ENCODE data around the gene ABHD12B. TPM values are rescaled to one million over a fixed set of nuclear protein-coding genes. Genes with fewer than 3 reads are reported as not detected.

Gene ABHD12B
- polyA plus RNA-seq, 1 experiment, result not detected

DNA sequence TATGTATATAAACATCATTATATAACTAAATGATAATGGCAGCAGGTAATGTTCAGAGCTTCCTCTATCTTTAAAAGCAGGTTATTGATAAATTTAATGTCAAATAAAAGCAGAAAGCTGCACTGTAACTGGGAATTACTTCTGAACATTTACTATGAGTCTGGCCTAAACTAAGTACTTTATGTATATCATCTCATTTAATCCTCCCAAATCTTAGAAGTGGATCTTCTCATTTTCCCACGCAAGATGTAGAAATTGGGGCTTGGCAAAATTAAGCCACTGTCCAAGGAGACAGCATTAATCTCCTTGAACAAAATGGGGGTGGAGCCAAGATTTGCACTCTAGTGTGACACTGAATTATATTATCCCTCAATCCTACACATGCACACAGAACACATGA is 46.5 kb upstream of the ABHD12B start:
- POLR2A ChIA-PET, result no interaction called here

DNA sequence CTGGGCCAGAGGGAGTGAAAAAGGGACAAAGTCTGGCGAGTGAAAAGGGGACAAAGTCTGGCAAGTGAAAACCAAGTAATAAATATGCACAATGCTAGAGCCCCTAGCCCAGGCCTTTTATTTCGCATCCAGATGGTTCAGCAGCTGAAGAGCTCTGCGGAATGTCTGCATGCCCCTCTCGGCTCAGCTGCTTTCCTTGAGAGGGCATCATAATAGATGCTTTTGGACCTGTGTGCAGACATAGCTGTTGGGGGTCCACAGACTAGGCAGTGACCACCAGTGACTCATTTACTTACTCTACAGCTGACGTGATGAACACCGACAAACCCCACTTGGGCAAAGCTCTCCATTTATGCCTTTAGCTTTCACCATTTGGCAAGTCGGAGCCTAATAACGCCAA is 45.2 kb upstream of the ABHD12B start:
- POLR2A ChIA-PET, result no interaction called here
- no peaks in the 10 kb centered on the region for H3K27me3 ChIP-seq (ENCODE audit: control insufficient read depth, insufficient read depth, low read length)
- H3K36me3 ChIP-seq (ENCODE audit: control insufficient read depth, insufficient read depth, low read length), result no peaks in the 10 kb centered on the region; the same call in 1 of the 2 replicates
- no peak for TF ChIP-seq CTCF (IDR thresholded peaks at IDR 0.05; ENCODE audit: insufficient read depth, low read depth, low read length)
- no peak overlapping the region for H3K4me3 ChIP-seq (ENCODE audit: low read depth, low read length)
- CTCF ChIA-PET, result interaction anchor here (2.3 kb wide), 1 partner anchor 34 kb away, joined by 10 read pairs; no protein-coding TSS in a partner anchor
- no peak for DNase-seq (ENCODE audit: low read depth)

More for the DNA sequence above, 46.5 kb upstream of the ABHD12B start:
- TF ChIP-seq CTCF (IDR thresholded peaks at IDR 0.05; ENCODE audit: insufficient read depth, low read depth, low read length), result no peak
- no peak overlapping the region for H3K4me3 ChIP-seq (ENCODE audit: low read depth, low read length)
- CTCF ChIA-PET, result interaction anchor here (0.6 kb wide), 1 partner anchor 140 kb away, joined by 4 read pairs; no protein-coding TSS in a partner anchor
- DNase-seq (ENCODE audit: low read depth), result no peak
- H3K27me3 ChIP-seq (ENCODE audit: control insufficient read depth, insufficient read depth, low read length), result no peaks in the 10 kb centered on the region
- H3K36me3 ChIP-seq (ENCODE audit: control insufficient read depth, insufficient read depth, low read length), result no peaks in the 10 kb centered on the region; the same call in 1 of the 2 replicates

DNA sequence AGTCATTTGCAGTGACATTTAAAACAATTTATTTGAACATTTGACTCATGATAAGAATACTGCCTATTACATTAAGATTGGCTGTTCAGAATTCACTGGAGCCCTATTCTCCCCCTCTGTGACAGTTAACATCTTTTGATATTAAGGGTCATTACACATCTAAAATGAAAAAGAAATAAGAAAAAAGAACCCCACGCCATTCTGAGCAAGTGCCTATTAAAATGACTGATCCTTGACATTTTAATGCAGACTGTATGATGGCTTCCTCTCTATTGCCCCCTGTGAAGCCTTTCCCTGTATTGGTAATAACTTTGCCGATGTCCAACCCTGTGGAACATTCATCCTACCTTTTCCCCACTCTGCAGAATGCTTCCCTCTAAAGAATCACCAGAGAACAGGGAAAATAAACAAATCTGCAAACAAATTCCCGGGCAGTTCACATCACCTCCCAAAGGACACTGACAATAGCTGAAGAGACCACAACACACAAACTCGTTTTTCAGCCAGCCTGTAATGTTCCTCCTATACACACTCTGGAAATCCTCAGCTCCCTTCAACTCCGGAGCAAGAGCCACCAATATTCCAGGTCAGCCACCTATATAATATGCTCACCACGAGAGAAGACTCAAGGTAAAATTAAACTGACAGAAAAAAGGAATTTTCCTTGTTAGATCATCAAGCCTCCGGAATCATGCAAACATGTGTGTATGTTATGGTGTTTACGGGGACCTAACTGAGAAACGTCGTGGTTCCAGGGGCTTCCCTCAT is 42.9 kb upstream of the ABHD12B start:
- CTCF ChIA-PET, result interaction anchor here (0.7 to 2.9 kb wide), 6 partner anchors 13 to 230 kb away, joined by 3 to 9 read pairs (median 4); no protein-coding TSS in a partner anchor
- H3K4me3 ChIP-seq (ENCODE audit: low read depth, low read length), result no peak overlapping the region; the same call in 1 of the 2 replicates
- no peaks in the 10 kb centered on the region; the same call in 1 of the 2 replicates for H3K36me3 ChIP-seq (ENCODE audit: control insufficient read depth, insufficient read depth, low read length)
- no peaks in the 10 kb centered on the region for H3K27me3 ChIP-seq (ENCODE audit: control insufficient read depth, insufficient read depth, low read length)
- no peak for DNase-seq (ENCODE audit: low read depth)
- no peak for TF ChIP-seq CTCF (IDR thresholded peaks at IDR 0.05; ENCODE audit: insufficient read depth, low read depth, low read length)
- POLR2A ChIA-PET, result no interaction called here

- CTCF ChIA-PET, result interaction anchor here (0.7 to 2.9 kb wide), 6 partner anchors 12 to 230 kb away, joined by 3 to 9 read pairs (median 4); no protein-coding TSS in a partner anchor
- H3K4me3 ChIP-seq (ENCODE audit: low read depth, low read length), result peak overlapping the region; percentile 76
- no peaks in the 10 kb centered on the region for H3K27me3 ChIP-seq (ENCODE audit: control insufficient read depth, insufficient read depth, low read length)
- DNase-seq (ENCODE audit: low read depth), result no peak
- no peak for TF ChIP-seq CTCF (IDR thresholded peaks at IDR 0.05; ENCODE audit: insufficient read depth, low read depth, low read length)
- POLR2A ChIA-PET, result no interaction called here
- no peaks in the 10 kb centered on the region; the same call in 1 of the 2 replicates for H3K36me3 ChIP-seq (ENCODE audit: control insufficient read depth, insufficient read depth, low read length)
These were observed 42.3 kb upstream of the ABHD12B start for GRCh38 chr14:50829489-50830043.

Measured in BJ (cell line).